Left ventricle myocardium inferior (tissue), 1 donor: ENCODE measurements around the gene ANKFN1. TPM values are rescaled to one million over a fixed set of nuclear protein-coding genes. Genes with fewer than 3 reads are reported as not detected.

Experiments
- DNase-seq: peaks from one replicate; pipeline ENCODE4 v3.0.0-alpha.2; 2020
- H3K27ac ChIP-seq: fragments of 200-600 bp; replicated peaks from 2 replicates; pipeline ENCODE4 v1.8.0; 2021
- H3K27me3 ChIP-seq: fragments of 200-600 bp; 2 replicates; pipeline ENCODE4 v1.8.0; 2021; ENCODE audit warnings: low read depth
- H3K36me3 ChIP-seq: fragments of 200-600 bp; 2 replicates; pipeline ENCODE4 v1.8.0; 2021
- H3K4me1 ChIP-seq: fragments of 200-600 bp; 2 replicates; pipeline ENCODE4 v1.8.0; 2021
- H3K4me3 ChIP-seq: fragments of 200-600 bp; 2 replicates; pipeline ENCODE4 v1.8.0; 2021; ENCODE audit warnings: mild to moderate bottlenecking, moderate library complexity
- H3K9me3 ChIP-seq: fragments of 200-600 bp; replicated peaks from 2 replicates; pipeline ENCODE4 v1.8.0; 2021
- CTCF ChIP-seq: fragments of 200-600 bp; IDR thresholded peaks from 2 replicates; pipeline ENCODE4 v1.8.0; 2021; ENCODE audit warnings: antibody characterized with exemption, mild to moderate bottlenecking, borderline replicate concordance
- intact Hi-C: fragments of 100-400 bp; cut with micrococcal nuclease; formaldehyde crosslinking; loops from one replicate; pipeline ENCODE4 v1.11.0; 2022
- total RNA-seq: library from RNA; stranded (reverse); fragmentation: NEBNext Ultra II Directional; extraction: Animal tissue kit (Norgen Biotek cat#: 25700); gene quantifications from one replicate; pipeline ENCODE4 v1.2.1, GENCODE V29; 2021
- donor health status: DM: no; HTN: yes; CAD: no; lungs with severe emphysema.

ANKFN1 gene
- total RNA-seq, 1 donor from 2014 or later: not detected

DNA sequence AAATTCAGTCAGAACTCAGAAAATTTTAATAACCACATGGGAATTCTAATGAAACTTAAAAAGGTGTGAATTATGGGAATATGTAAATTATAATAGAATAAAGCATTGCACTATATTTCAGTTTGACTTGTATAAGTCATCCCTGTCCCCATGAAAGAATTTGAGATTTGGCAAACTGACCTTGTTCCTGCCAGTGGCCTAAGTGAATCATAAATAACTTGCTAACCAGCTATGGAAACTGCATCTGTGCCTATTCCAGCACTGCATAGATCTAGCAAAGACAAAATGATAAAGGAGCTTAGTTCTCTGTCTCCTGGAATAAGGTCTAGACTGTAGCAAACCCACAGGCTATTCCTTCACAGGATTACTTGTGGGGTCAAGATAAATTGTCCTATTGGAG is 333.5 kb downstream of the ANKFN1 start:
- no peaks in the 10 kb centered on the region for H3K36me3 ChIP-seq
- H3K4me1 ChIP-seq: no peaks in the 10 kb centered on the region
- no peaks in the 10 kb centered on the region for H3K9me3 ChIP-seq
- DNase-seq: no peak
- no peak overlapping the region for H3K27ac ChIP-seq
- TF ChIP-seq CTCF: no peak
- intact Hi-C loops: loop anchor here (10.0 kb wide), 1 partner anchor 352 kb away; no protein-coding TSS in a partner anchor
- H3K27me3 ChIP-seq: peaks cover 26% of the 10 kb centered on the region
- H3K4me3 ChIP-seq: no peak overlapping the region

- intact Hi-C loops: loop anchor here (10.0 kb wide), 1 partner anchor 354 kb away; no protein-coding TSS in a partner anchor
- no peak overlapping the region for H3K27ac ChIP-seq
- no peak for DNase-seq
- peaks cover 19% of the 10 kb centered on the region for H3K27me3 ChIP-seq
- H3K9me3 ChIP-seq: no peaks in the 10 kb centered on the region
- H3K36me3 ChIP-seq: no peaks in the 10 kb centered on the region
- no peaks in the 10 kb centered on the region for H3K4me1 ChIP-seq
- no peak for TF ChIP-seq CTCF
- no peak overlapping the region for H3K4me3 ChIP-seq
Measured at GRCh38 chr17:56488800-56489199, 335.5 kb downstream of the ANKFN1 start.

DNA sequence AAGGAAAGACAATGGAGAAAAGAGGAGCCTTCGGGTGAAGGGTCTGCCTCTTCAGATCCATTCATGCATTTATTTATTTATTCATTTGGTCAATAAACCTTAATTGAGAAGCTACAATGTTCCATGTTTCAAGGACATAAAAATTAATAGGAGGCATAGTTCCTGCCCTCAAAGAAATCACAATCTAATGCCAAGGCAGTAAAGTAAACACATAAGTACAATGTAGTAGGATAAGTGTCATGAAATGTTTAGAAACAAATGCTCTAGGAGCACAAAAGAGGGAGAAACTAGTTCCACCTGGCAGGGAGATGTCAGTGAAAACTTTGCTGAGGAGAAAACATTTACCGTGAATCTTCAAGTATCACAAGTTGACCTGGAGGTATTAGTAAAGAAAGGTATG is 336.7 kb downstream of the ANKFN1 start:
- Histone ChIP-seq H3K27me3 (peaks cover 19% of the 10 kb centered on the region), H3K27ac (no peak overlapping the region), H3K9me3 (no peaks in the 10 kb centered on the region), H3K4me3 (no peak overlapping the region), H3K4me1 (no peaks in the 10 kb centered on the region), H3K36me3 (no peaks in the 10 kb centered on the region)
- no peak for TF ChIP-seq CTCF
- no peak for DNase-seq
- intact Hi-C loops: loop anchor here (10.0 kb wide), 1 partner anchor 355 kb away; no protein-coding TSS in a partner anchor

DNA sequence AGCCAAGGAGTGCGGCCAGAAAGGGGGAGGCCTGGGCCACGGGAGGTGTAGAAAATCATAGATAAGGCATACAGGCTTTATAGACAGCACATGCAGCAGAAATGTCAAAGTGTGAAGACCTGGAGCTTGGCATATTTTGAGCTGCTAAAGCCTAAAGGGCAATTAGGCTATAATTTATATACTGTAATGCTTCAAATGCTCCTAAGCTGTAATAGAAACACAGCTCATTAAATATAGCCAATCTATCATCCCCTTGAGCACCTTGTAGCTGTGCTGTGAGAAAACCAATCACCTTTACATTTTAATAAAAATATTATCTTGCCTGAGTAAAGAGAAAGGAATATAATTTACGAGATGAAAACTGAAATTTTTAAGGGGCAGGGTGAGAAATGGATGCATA is 342.3 kb downstream of the ANKFN1 start:
- Histone ChIP-seq H3K4me3 (no peak overlapping the region), H3K9me3 (no peaks in the 10 kb centered on the region), H3K27ac (no peak overlapping the region), H3K27me3 (peaks cover 9% of the 10 kb centered on the region), H3K4me1 (no peaks in the 10 kb centered on the region), H3K36me3 (no peaks in the 10 kb centered on the region)
- intact Hi-C loops: no loop called here
- no peak for TF ChIP-seq CTCF
- no peak for DNase-seq

GRCh38 chr17:56497132-56497531 is 343.9 kb downstream of the ANKFN1 start:
- H3K27ac ChIP-seq: no peak overlapping the region

More at GRCh38 chr17:56497132-56497531, 343.9 kb downstream of the ANKFN1 start:
- no peaks in the 10 kb centered on the region for H3K9me3 ChIP-seq
- intact Hi-C loops: no loop called here
- H3K4me1 ChIP-seq: no peaks in the 10 kb centered on the region
- no peak overlapping the region for H3K4me3 ChIP-seq
- DNase-seq: no peak
- peaks cover 4% of the 10 kb centered on the region for H3K27me3 ChIP-seq
- TF ChIP-seq CTCF: no peak
- no peaks in the 10 kb centered on the region for H3K36me3 ChIP-seq
